Fibroblast of lung (primary cell): ENCODE measurements around the gene PLPP1. TPM values are rescaled to one million over a fixed set of nuclear protein-coding genes. Genes with fewer than 3 reads are reported as not detected.
A peak's percentile ranks its signal among the peaks of the same experiment; 100 is the strongest.

Experiments used
- DNase-seq, 2 donors: peaks; one replicate each; pipeline versions ENCODE4 v3.0.0 to v3.0.0-alpha.2; 2010; ENCODE audit warnings: low read depth in 2 of 2
- H2AFZ ChIP-seq: 2 replicates; pipeline ENCODE4 v1.5.1; 2012; ENCODE audit warnings: low read length, control low read depth, inconsistent platforms
- H3K27ac ChIP-seq: 2 replicates; pipeline ENCODE4 v1.5.1; 2011; ENCODE audit warnings: low read length, control low read depth; ENCODE audit not compliant: insufficient read depth
- H3K27me3 ChIP-seq: 2 replicates; pipeline ENCODE4 v1.5.1; 2011; ENCODE audit warnings: mild to moderate bottlenecking, low read length; ENCODE audit not compliant: control insufficient read depth, insufficient read depth
- H3K36me3 ChIP-seq: 2 replicates; pipeline ENCODE4 v1.5.1; 2011; ENCODE audit warnings: low read length; ENCODE audit not compliant: control insufficient read depth, insufficient read depth
- H3K4me1 ChIP-seq: 2 replicates; pipeline ENCODE4 v1.5.1; 2011; ENCODE audit warnings: low read length; ENCODE audit not compliant: control insufficient read depth, insufficient read depth; ENCODE audit errors: extremely low read depth
- H3K4me2 ChIP-seq: 2 replicates; pipeline ENCODE4 v1.5.1; 2011; ENCODE audit warnings: low read length, control low read depth; ENCODE audit not compliant: insufficient read depth; ENCODE audit errors: extremely low read depth
- H3K4me3 ChIP-seq, 4 experiments: fragments of 200-600 bp in 1 of 4; sonication (generic) in 1 of 4; replicated peaks in 1 of 4; 2 replicates each; pipeline ENCODE4 v1.5.1; 2011 to 2016; ENCODE audit warnings: low read length in 4 of 4, low read depth in 3 of 4, mild to moderate bottlenecking in 3 of 4, control low read depth in 2 of 4, inconsistent platforms in 1 of 4, mixed read lengths in 1 of 4; ENCODE audit not compliant: insufficient read depth in 1 of 4; ENCODE audit errors: control extremely low read depth in 1 of 4
- H3K79me2 ChIP-seq: 2 replicates; pipeline ENCODE4 v1.5.1; 2012; ENCODE audit warnings: mild to moderate bottlenecking, low read length, inconsistent platforms; ENCODE audit not compliant: control insufficient read depth, insufficient read depth
- H3K9ac ChIP-seq: 2 replicates; pipeline ENCODE4 v1.5.1; 2011; ENCODE audit warnings: mild to moderate bottlenecking, low read length, control low read depth; ENCODE audit not compliant: insufficient read depth
- H3K9me3 ChIP-seq: 2 replicates; pipeline ENCODE4 v1.5.1; 2012; ENCODE audit warnings: low read depth, low read length; ENCODE audit not compliant: control insufficient read depth, insufficient read depth
- H4K20me1 ChIP-seq: 2 replicates; pipeline ENCODE4 v1.5.1; 2011; ENCODE audit warnings: low read length; ENCODE audit not compliant: control insufficient read depth, insufficient read depth; ENCODE audit errors: extremely low read depth
- EZH2 ChIP-seq: IDR thresholded peaks from 2 replicates; pipeline ENCODE4 v1.5.1; 2012; ENCODE audit warnings: low read length, control low read depth, mild to moderate bottlenecking; ENCODE audit errors: missing control alignments
- polyA plus RNA-seq, 2 donors: library from polyadenylated mRNA; depleted of rRNA in 1 of 2; stranded (reverse) in 1 of 2; unstranded in 1 of 2; fragments of >200 nt; gene quantifications; 2 replicates each; pipeline ENCODE4 v1.2.1, GENCODE V29; 2011 to 2012; ENCODE audit warnings: missing spikeins in 1 of 2
- total RNA-seq: library from RNA; depleted of rRNA; stranded (reverse); fragments of >200 nt; gene quantifications from 2 replicates; pipeline ENCODE4 v1.2.1, GENCODE V29; 2014
- TF ChIP-seq, protein P1 (sequence below), 2 donors: IDR thresholded peaks in 1 of 2; conservative IDR thresholded peaks in 1 of 2; 1 replicate in 1 of 2; 2 replicates in 1 of 2; pipeline ENCODE4 v1.5.1; 2011 to 2012; ENCODE audit warnings: low read length in 2 of 2, control low read depth in 1 of 2, inconsistent platforms in 1 of 2, low read depth in 1 of 2, mild to moderate bottlenecking in 1 of 2

Gene PLPP1
- total and polyA plus RNA-seq, 2 donors (not counting 1 experiment from before 2014, with no cell fraction given) = 73.5 to 76.8 TPM

DNA sequence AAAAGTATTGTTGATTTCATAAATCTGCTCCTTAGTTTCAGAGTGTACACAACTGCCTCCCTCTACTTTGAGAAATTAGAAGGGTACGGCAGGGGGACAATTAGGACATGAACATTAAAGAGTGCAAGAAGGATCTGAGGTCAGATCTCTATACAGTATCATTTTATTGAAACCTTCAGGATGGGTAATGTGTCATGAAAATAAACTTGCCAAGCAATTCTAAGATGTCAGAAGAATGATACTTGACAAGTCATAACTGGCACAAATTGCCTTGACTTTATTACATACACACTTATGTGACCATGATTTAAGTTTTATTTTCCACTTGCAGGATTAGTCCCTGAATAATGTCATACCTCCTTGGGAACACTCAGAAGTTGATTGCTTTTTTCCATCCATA lies 92.8 kb downstream of the PLPP1 start:
- Histone ChIP-seq H3K27me3 (no peaks in the 10 kb centered on the region), H3K4me2 (no peak overlapping the region), H3K27ac (no peak overlapping the region), H3K79me2 (no peaks in the 10 kb centered on the region), H3K9ac (no peak overlapping the region), H3K4me1 (peaks cover 12% of the 10 kb centered on the region), H3K9me3 (no peaks in the 10 kb centered on the region), H2AFZ (no peak overlapping the region), H4K20me1 (no peaks in the 10 kb centered on the region), H3K36me3 (peaks cover 3% of the 10 kb centered on the region), H3K4me3 (no peak overlapping the region)
- TF ChIP-seq EZH2 = no peak
- TF ChIP-seq, protein P1, sequence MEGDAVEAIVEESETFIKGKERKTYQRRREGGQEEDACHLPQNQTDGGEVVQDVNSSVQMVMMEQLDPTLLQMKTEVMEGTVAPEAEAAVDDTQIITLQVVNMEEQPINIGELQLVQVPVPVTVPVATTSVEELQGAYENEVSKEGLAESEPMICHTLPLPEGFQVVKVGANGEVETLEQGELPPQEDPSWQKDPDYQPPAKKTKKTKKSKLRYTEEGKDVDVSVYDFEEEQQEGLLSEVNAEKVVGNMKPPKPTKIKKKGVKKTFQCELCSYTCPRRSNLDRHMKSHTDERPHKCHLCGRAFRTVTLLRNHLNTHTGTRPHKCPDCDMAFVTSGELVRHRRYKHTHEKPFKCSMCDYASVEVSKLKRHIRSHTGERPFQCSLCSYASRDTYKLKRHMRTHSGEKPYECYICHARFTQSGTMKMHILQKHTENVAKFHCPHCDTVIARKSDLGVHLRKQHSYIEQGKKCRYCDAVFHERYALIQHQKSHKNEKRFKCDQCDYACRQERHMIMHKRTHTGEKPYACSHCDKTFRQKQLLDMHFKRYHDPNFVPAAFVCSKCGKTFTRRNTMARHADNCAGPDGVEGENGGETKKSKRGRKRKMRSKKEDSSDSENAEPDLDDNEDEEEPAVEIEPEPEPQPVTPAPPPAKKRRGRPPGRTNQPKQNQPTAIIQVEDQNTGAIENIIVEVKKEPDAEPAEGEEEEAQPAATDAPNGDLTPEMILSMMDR (conservative IDR thresholded peaks at IDR 0.05 in 1 of 2, IDR thresholded peaks at IDR 0.05 in 1 of 2; ENCODE audit: low read depth in 1 of 2, low read length in 2 of 2) = no peak
- DNase-seq = no peak

DNA sequence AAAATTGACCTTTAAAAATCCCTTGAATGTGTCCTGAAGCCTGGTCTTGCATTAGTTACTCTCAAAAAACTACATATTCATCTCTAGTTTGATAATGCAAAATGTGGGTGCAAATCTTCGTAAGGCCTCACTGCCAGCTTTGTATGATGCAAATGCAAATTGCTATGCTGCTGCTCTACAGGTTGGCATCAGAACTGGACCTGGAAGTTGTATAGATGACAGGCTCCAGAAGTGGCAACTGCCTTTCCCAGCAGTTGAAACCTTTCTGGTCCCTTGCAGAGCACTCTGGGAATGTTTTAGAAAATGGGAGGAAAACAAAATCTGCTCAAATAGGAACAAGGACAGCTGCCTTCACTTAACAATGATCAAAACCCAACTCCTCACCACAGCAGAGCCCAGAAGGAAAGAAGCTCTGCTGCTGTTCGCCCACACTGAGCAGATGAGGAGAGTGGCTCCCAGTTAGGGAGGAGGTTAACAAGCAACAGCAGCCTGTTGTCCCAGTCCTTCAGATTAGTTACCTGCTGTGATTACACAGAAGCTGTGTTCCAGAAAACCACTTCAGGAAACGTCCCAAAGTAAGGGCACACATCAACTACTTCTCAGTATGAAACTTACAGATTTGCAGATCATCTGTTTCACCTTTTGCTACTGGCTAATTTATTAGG lies 93.5 kb downstream of the PLPP1 start:
- H3K79me2 ChIP-seq = no peaks in the 10 kb centered on the region
- TF ChIP-seq EZH2 = no peak
- TF ChIP-seq, protein P1 (conservative IDR thresholded peaks at IDR 0.05 in 1 of 2, IDR thresholded peaks at IDR 0.05 in 1 of 2; ENCODE audit: low read depth in 1 of 2, low read length in 2 of 2) = no peak
- peaks cover 3% of the 10 kb centered on the region for H3K36me3 ChIP-seq
- no peak overlapping the region for H3K4me2 ChIP-seq
- H3K9ac ChIP-seq = no peak overlapping the region
- no peak overlapping the region for H3K4me3 ChIP-seq
- H3K27ac ChIP-seq = no peak overlapping the region
- H3K4me1 ChIP-seq = peaks cover 12% of the 10 kb centered on the region
- H3K9me3 ChIP-seq = no peaks in the 10 kb centered on the region
- H3K27me3 ChIP-seq = no peaks in the 10 kb centered on the region
- DNase-seq = no peak
- H4K20me1 ChIP-seq = no peaks in the 10 kb centered on the region
- H2AFZ ChIP-seq = no peak overlapping the region

DNA sequence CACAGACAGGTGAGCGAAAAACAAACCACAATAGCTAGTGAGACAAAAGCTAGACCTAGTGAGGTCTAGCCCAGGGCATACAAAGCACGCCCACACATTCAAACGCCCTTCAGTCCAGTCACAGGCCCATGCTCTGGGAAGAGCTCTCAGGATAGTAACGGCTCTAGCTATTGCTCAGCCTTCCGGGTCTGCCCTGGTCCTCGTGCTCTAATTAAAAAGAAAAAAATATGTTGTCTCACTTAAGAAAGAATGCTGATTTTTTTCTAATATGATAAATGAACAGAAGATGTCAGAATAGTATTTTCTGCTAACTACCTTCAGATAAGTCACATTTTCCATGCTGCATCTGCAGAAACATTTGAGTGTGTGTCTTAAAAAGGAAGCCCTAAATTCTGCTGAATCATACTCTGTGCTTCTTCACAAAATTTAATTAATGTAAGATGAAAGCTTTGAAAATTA lies 94.5 kb downstream of the PLPP1 start:
- no peak overlapping the region for H3K27ac ChIP-seq
- H3K9ac ChIP-seq = no peak overlapping the region
- H3K36me3 ChIP-seq = peaks cover 3% of the 10 kb centered on the region
- H3K79me2 ChIP-seq = no peaks in the 10 kb centered on the region
- H4K20me1 ChIP-seq = no peaks in the 10 kb centered on the region
- H3K4me2 ChIP-seq = no peak overlapping the region
- H3K4me1 ChIP-seq = peaks cover 12% of the 10 kb centered on the region
- H3K27me3 ChIP-seq = no peaks in the 10 kb centered on the region
- no peaks in the 10 kb centered on the region for H3K9me3 ChIP-seq
- TF ChIP-seq, protein P1 (conservative IDR thresholded peaks at IDR 0.05 in 1 of 2, IDR thresholded peaks at IDR 0.05 in 1 of 2; ENCODE audit: low read depth in 1 of 2, low read length in 2 of 2) = no peak
- no peak overlapping the region for H3K4me3 ChIP-seq
- no peak overlapping the region for H2AFZ ChIP-seq
- peak in 1 of 2 donors; percentile 83 for DNase-seq
